Epithelial cell of proximal tubule (primary cell): ENCODE measurements around the gene PTPN7. TPM values are rescaled to one million over a fixed set of nuclear protein-coding genes. Genes with fewer than 3 reads are reported as not detected.

Experiments
- DNase-seq: peaks from one replicate; pipeline ENCODE4 v3.0.0-alpha.2; 2011; ENCODE audit warnings: low read depth
- H3K4me3 ChIP-seq: 2 replicates; pipeline ENCODE4 v1.5.1; 2011; ENCODE audit warnings: low read depth, mild to moderate bottlenecking, low read length
- CTCF ChIP-seq: conservative IDR thresholded peaks from 2 replicates; pipeline ENCODE4 v1.5.1; 2012; ENCODE audit warnings: low read depth, mild to moderate bottlenecking, low read length
- total RNA-seq: library from RNA; depleted of rRNA; stranded (reverse); fragments of >200 nt; gene quantifications from 2 replicates; pipeline ENCODE4 v1.2.3, GENCODE V29; 2015

The PTPN7 gene
- total RNA-seq, 1 donor from 2014 or later = 0.06 TPM

DNA sequence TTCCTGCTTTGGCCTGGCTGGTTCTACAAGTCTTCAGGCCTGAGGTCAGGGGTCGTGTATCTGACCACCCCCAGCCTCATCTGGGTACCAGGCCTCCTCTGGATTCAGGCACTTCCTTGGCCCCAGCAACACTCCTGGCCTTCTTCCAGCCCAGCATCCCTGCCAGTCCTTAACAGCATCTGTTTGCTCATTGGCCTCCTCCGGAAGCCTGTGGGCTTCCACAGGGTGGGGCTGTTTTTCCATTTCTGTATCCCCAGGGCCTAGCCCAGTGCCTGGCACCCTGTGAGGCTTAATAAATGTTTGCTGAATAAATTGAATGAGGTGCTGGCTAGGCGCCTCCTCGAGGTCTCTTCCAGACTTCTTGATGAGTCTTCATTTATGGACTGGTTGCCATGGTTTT lies 59.2 kb downstream of the PTPN7 start:
- DNase-seq = no peak
- TF ChIP-seq CTCF = no peak
- H3K4me3 ChIP-seq = no peak overlapping the region

Other genes starting within 250 kb of the PTPN7 start
- not detected in 2 replicates for gene LMOD1, start 214.1 kb downstream of the PTPN7 start, total RNA-seq
- gene TIMM17A, start 205.1 kb downstream of the PTPN7 start, total RNA-seq = 59.6 and 81.5 TPM in 2 replicates
- gene RNPEP, start 178.0 kb downstream of the PTPN7 start, total RNA-seq = 81.8 and 124 TPM in 2 replicates
- 70.2 and 265 TPM in 2 replicates for gene ELF3, start 150.0 kb downstream of the PTPN7 start, total RNA-seq
- 0.06 and 0.07 TPM in 2 replicates for gene GPR37L1, start 37.7 kb downstream of the PTPN7 start, total RNA-seq
- gene ARL8A, start 15.9 kb downstream of the PTPN7 start, total RNA-seq = 33.8 and 47.0 TPM in 2 replicates
- under 0.01 TPM in 1 of 2 replicates, not detected in the other for gene LGR6, start 33.2 kb upstream of the PTPN7 start, total RNA-seq
- gene UBE2T, start 181.3 kb upstream of the PTPN7 start, total RNA-seq = 146 and 155 TPM in 2 replicates
- gene PPP1R12B, start 188.1 kb upstream of the PTPN7 start, total RNA-seq = 2.5 and 21.6 TPM in 2 replicates